SH-SY5Y (cell line): ENCODE data around the gene ADAMTS2.

ENCODE experiments used
- GATA2 ChIP-seq: IDR thresholded peaks from 2 replicates; pipeline ENCODE4 v1.6.1; 2011; ENCODE audit warnings: mild to moderate bottlenecking, low read depth, low read length
- GATA3 ChIP-seq: IDR thresholded peaks from 2 replicates; pipeline ENCODE4 v1.6.1; 2011; ENCODE audit warnings: low read depth, mild to moderate bottlenecking, low read length, moderate library complexity

- TF ChIP-seq GATA2 (no peak), GATA3 (no peak)
Measured at GRCh38 chr5:179218943-179219330, 126.3 kb downstream of the ADAMTS2 start.
